Cardiac fibroblast (primary cell): Measurements from ENCODE around the gene THOP1.

Experiments
- DNase-seq, 2 donors: peaks; one replicate each; pipeline versions ENCODE4 v3.0.0 to v3.0.0-alpha.2; 2010; ENCODE audit warnings: low read depth in 2 of 2
- H3K4me3 ChIP-seq, 2 donors: replicated peaks in 1 of 2; 1 replicate in 1 of 2; 2 replicates in 1 of 2; pipeline ENCODE4 v1.5.1; 2011; ENCODE audit warnings: low read depth in 2 of 2, low read length in 2 of 2, mild to moderate bottlenecking in 2 of 2, moderate library complexity in 1 of 2
- TF ChIP-seq, protein P1 (sequence below): IDR thresholded peaks from one replicate; pipeline ENCODE4 v1.5.1; 2011; ENCODE audit warnings: low read depth, mild to moderate bottlenecking, low read length, inconsistent platforms

The THOP1 gene

DNA sequence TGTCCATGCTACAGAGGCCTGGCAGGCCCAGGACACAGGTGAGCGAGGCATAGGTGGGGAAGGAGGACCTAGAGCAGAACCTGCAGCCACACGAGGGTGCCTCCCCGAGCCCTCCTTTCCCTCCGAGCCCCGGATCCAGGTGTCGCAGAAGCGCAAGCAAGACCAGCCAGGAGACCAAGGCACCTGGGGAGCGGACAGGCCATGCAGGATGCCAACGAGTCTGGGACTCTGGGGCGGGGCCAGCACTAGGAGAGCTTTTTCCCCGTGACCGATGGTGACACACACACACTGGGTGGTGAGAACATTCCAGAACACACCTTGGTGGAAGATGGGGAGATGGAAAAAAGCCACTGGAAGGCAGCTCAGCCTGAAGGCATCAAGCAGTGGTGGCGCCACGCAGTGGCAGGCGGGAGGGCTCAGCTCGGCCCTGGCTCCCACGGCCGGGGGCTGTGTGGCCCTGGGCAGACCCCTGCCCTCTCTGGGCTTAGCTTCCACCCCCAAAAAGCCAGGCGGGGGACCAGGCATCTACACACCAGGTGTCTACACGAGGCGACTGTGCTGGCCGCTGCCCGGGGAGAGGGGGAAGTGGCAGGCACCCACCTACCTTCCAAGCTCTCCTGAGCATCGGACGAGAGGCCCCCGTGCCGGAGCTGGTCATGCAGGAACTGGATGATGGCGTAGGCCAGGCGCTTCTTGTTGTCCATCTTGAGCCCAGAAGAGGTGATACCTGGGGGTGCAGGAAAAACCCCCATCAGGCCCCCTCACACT, 16.8 kb upstream of the THOP1 start:
- no peak overlapping the region for H3K4me3 ChIP-seq
- no peak for DNase-seq
- TF ChIP-seq, protein P1, sequence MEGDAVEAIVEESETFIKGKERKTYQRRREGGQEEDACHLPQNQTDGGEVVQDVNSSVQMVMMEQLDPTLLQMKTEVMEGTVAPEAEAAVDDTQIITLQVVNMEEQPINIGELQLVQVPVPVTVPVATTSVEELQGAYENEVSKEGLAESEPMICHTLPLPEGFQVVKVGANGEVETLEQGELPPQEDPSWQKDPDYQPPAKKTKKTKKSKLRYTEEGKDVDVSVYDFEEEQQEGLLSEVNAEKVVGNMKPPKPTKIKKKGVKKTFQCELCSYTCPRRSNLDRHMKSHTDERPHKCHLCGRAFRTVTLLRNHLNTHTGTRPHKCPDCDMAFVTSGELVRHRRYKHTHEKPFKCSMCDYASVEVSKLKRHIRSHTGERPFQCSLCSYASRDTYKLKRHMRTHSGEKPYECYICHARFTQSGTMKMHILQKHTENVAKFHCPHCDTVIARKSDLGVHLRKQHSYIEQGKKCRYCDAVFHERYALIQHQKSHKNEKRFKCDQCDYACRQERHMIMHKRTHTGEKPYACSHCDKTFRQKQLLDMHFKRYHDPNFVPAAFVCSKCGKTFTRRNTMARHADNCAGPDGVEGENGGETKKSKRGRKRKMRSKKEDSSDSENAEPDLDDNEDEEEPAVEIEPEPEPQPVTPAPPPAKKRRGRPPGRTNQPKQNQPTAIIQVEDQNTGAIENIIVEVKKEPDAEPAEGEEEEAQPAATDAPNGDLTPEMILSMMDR: no peak

- DNase-seq: no peak
- H3K4me3 ChIP-seq: no peak overlapping the region
- TF ChIP-seq, protein P1: no peak
Measured at GRCh38 chr19:2769218-2769617, 16.1 kb upstream of the THOP1 start.

GRCh38 chr19:2770055-2771013, 15.0 kb upstream of the THOP1 start:
- DNase-seq: peak; percentile 57 to 75
- H3K4me3 ChIP-seq: no peak overlapping the region
- TF ChIP-seq, protein P1: no peak

DNA sequence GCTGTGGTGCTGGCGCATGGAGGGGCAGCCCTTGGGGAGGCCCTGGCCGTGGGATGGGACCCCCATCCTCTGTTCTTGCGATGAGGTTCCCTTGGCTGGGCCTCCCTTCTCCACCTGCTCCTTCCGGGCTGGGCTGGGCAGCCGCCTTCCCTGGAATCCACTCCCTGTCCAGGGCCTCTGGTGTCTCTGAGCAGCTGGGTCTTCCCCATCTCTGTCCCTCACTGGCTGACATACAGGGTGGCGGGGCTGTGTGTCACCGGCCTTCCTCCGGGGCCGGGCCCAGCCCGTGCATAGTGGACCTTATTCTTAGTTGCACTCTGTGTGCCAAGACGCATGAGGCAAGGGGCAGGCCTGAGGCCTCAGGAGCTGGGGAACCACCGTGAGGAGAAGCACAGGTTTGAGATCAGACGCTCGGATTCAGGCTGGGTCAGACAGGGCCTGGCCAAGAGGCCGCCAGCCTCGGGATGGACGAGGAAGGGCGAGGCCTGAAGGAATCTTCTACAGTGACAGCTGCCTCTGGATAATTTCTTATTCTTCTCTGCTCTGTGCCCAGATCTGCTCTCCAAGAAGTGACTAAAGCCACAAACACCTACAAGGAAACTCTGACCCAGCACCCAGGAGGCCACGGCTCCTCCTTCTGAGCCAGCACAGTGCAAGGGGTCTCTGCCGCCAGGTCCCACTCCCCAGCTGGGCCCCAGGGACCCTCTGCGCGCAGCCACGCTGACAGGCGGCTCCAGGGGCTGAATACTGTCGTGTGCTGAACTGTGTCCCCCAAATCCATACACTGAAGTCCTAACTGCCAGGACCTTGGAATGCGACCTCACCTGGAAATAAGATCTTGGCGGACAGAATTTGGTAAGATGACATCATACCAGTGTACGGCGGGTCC, 13.3 kb upstream of the THOP1 start:
- H3K4me3 ChIP-seq: no peak overlapping the region
- peak in 1 of 2 donors; percentile 10 for DNase-seq
- TF ChIP-seq, protein P1: no peak

GRCh38 chr19:2774083-2774679, 11.1 kb upstream of the THOP1 start:
- TF ChIP-seq, protein P1: no peak
- no peak overlapping the region for H3K4me3 ChIP-seq
- DNase-seq: no peak
